NCI-H146 treated with DMSO at 0.1 percent for 48 hours (cell line): ENCODE results near the gene TNFRSF13B.
"Not testable (repeated sequence)": the region's sequence is repeated elsewhere in the genome, so short reads cannot be mapped to it uniquely, and the experiment has no call there.

ENCODE experiments used
- DNase-seq: peaks from one replicate; lab custom pipeline; 2025; ENCODE audit not compliant: unreplicated experiment; lab: John Stamatoyannopoulos, UW

TNFRSF13B gene

GRCh38 chr17:16961792-16962191 is 10.1 kb downstream of the TNFRSF13B start:
- DNase-seq: no peak

- DNase-seq: not testable (repeated sequence)
Observed at GRCh38 chr17:16961022-16961421, 10.9 kb downstream of the TNFRSF13B start.

- DNase-seq: not testable (repeated sequence)
Observed at GRCh38 chr17:16955011-16955410, 16.9 kb downstream of the TNFRSF13B start.

GRCh38 chr17:16954521-16954920 is 17.4 kb downstream of the TNFRSF13B start:
- no peak for DNase-seq

- DNase-seq: no peak
Observed at GRCh38 chr17:16953841-16954240, 18.1 kb downstream of the TNFRSF13B start.

GRCh38 chr17:16953347-16953746 is 18.6 kb downstream of the TNFRSF13B start:
- no peak for DNase-seq

- DNase-seq: no peak
Observed at GRCh38 chr17:16952401-16952800, 19.5 kb downstream of the TNFRSF13B start.

- DNase-seq: no peak
Observed at GRCh38 chr17:16950488-16950887, 21.4 kb downstream of the TNFRSF13B start.

GRCh38 chr17:16948587-16949376 is 23.1 kb downstream of the TNFRSF13B start:
- no peak for DNase-seq

- no peak for DNase-seq
Observed at GRCh38 chr17:16947470-16947869, 24.4 kb downstream of the TNFRSF13B start.

- no peak for DNase-seq
Observed at GRCh38 chr17:16945663-16946218, 26.2 kb downstream of the TNFRSF13B start.

- no peak for DNase-seq
Observed at GRCh38 chr17:16945136-16945482, 26.8 kb downstream of the TNFRSF13B start.

GRCh38 chr17:16944334-16945135 is 27.4 kb downstream of the TNFRSF13B start:
- no peak for DNase-seq

- DNase-seq: no peak
Observed at GRCh38 chr17:16943541-16944333, 28.2 kb downstream of the TNFRSF13B start.

GRCh38 chr17:16943032-16943352 is 28.9 kb downstream of the TNFRSF13B start:
- no peak for DNase-seq

- DNase-seq: no peak
Observed at GRCh38 chr17:16942141-16943031, 29.5 kb downstream of the TNFRSF13B start.

- no peak for DNase-seq
Observed at GRCh38 chr17:16941072-16942036, 30.6 kb downstream of the TNFRSF13B start.

GRCh38 chr17:16940116-16940881 is 31.6 kb downstream of the TNFRSF13B start:
- DNase-seq: no peak
